H9 (cell line): ENCODE data around the gene PROCR. TPM values are rescaled to one million over a fixed set of nuclear protein-coding genes. Genes with fewer than 3 reads are reported as not detected.
A peak's percentile ranks its signal among the peaks of the same experiment; 100 is the strongest.

Experiments
- DNase-seq: peaks from one replicate; pipeline ENCODE4 v3.0.0-alpha.2; 2017
- H2AFZ ChIP-seq: one replicate; pipeline ENCODE4 v1.6.1; 2013; ENCODE audit warnings: mild to moderate bottlenecking, low read length, control low read depth, moderate library complexity
- H2AK5ac ChIP-seq: 2 replicates; pipeline ENCODE4 v1.6.1; 2013; ENCODE audit warnings: low read length, control low read depth, mixed read lengths; ENCODE audit not compliant: insufficient read length
- H2BK120ac ChIP-seq: one replicate; pipeline ENCODE4 v1.6.1; 2013; ENCODE audit warnings: low read depth, mild to moderate bottlenecking, low read length, control low read depth, inconsistent platforms; ENCODE audit not compliant: poor library complexity, severe bottlenecking
- H2BK12ac ChIP-seq: 2 replicates; pipeline ENCODE4 v1.6.1; 2013; ENCODE audit warnings: low read length, control low read depth, mixed read lengths, low read depth; ENCODE audit not compliant: insufficient read length
- H2BK15ac ChIP-seq: 2 replicates; pipeline ENCODE4 v1.6.1; 2013; ENCODE audit warnings: low read depth, low read length, control low read depth
- H2BK20ac ChIP-seq: one replicate; pipeline ENCODE4 v1.6.1; 2013; ENCODE audit warnings: low read depth, mild to moderate bottlenecking, low read length, control low read depth, inconsistent platforms; ENCODE audit not compliant: poor library complexity, severe bottlenecking
- H2BK5ac ChIP-seq: 2 replicates; pipeline ENCODE4 v1.6.1; 2013; ENCODE audit warnings: low read length, control low read depth, mixed read lengths; ENCODE audit not compliant: insufficient read length
- H3K14ac ChIP-seq: 2 replicates; pipeline ENCODE4 v1.6.1; 2013; ENCODE audit warnings: low read length, control low read depth; ENCODE audit not compliant: insufficient read depth
- H3K18ac ChIP-seq: 2 replicates; pipeline ENCODE4 v1.6.1; 2013; ENCODE audit warnings: low read depth, mild to moderate bottlenecking, mixed read lengths, low read length, control low read depth; ENCODE audit not compliant: insufficient read length
- H3K23ac ChIP-seq: 2 replicates; pipeline ENCODE4 v1.6.1; 2013; ENCODE audit warnings: low read length, control low read depth, mixed read lengths, low read depth; ENCODE audit not compliant: insufficient read length
- H3K23me2 ChIP-seq: 2 replicates; pipeline ENCODE4 v1.6.1; 2013; ENCODE audit warnings: low read depth, mild to moderate bottlenecking, mixed read lengths, low read length, control low read depth; ENCODE audit not compliant: insufficient read length, poor library complexity, severe bottlenecking
- H3K27ac ChIP-seq: 2 replicates; pipeline ENCODE4 v1.5.1; 2013; ENCODE audit warnings: low read length, control low read depth, mixed read lengths, low read depth; ENCODE audit not compliant: insufficient read length
- H3K27me3 ChIP-seq: 2 replicates; pipeline ENCODE4 v1.6.1; 2013; ENCODE audit warnings: low read length, control low read depth, inconsistent platforms; ENCODE audit not compliant: insufficient read depth
- H3K4ac ChIP-seq: 2 replicates; pipeline ENCODE4 v1.6.1; 2013; ENCODE audit warnings: low read depth, mild to moderate bottlenecking, control low read depth, inconsistent platforms, low read length, moderate library complexity
- H3K4me1 ChIP-seq: 2 replicates; pipeline ENCODE4 v1.6.1; 2013; ENCODE audit warnings: low read length, control low read depth, inconsistent platforms; ENCODE audit not compliant: insufficient read depth
- H3K4me2 ChIP-seq: 2 replicates; pipeline ENCODE4 v1.6.1; 2013; ENCODE audit warnings: low read length, control low read depth, mixed read lengths; ENCODE audit not compliant: insufficient read length, insufficient read depth
- H3K56ac ChIP-seq: 2 replicates; pipeline ENCODE4 v1.6.1; 2013; ENCODE audit warnings: low read depth, mild to moderate bottlenecking, mixed read lengths, low read length, control low read depth; ENCODE audit not compliant: insufficient read length
- H3K79me1 ChIP-seq: 2 replicates; pipeline ENCODE4 v1.6.1; 2013; ENCODE audit warnings: low read depth, mild to moderate bottlenecking, moderate library complexity, low read length, control low read depth, inconsistent platforms; ENCODE audit not compliant: insufficient read depth, poor library complexity, severe bottlenecking
- H3K79me2 ChIP-seq: 2 replicates; pipeline ENCODE4 v1.6.1; 2013; ENCODE audit warnings: low read length, control low read depth, inconsistent platforms; ENCODE audit not compliant: insufficient read depth
- H3K9ac ChIP-seq: 2 replicates; pipeline ENCODE4 v1.6.1; 2013; ENCODE audit warnings: low read length, control low read depth, mixed read lengths; ENCODE audit not compliant: insufficient read length; ENCODE audit errors: extremely low read depth
- H3K9me3 ChIP-seq: one replicate; pipeline ENCODE4 v1.6.1; 2013; ENCODE audit warnings: low read depth, low read length, inconsistent platforms; ENCODE audit not compliant: control insufficient read depth
- H3T11ph ChIP-seq: one replicate; pipeline ENCODE4 v1.6.1; 2013; ENCODE audit warnings: mild to moderate bottlenecking, low read length, control low read depth, inconsistent platforms
- H4K20me1 ChIP-seq: one replicate; pipeline ENCODE4 v1.6.1; 2013; ENCODE audit not compliant: control insufficient read depth, insufficient read length, insufficient read depth
- H4K5ac ChIP-seq: 2 replicates; pipeline ENCODE4 v1.6.1; 2013; ENCODE audit warnings: low read depth, mild to moderate bottlenecking, mixed read lengths, low read length, control low read depth; ENCODE audit not compliant: insufficient read length
- H4K8ac ChIP-seq: replicated peaks from 2 replicates; pipeline ENCODE4 v1.6.1; 2013; ENCODE audit warnings: low read length, control low read depth, mixed read lengths, low read depth; ENCODE audit not compliant: insufficient read length
- H4K91ac ChIP-seq: 2 replicates; pipeline ENCODE4 v1.6.1; 2013; ENCODE audit warnings: low read depth, mild to moderate bottlenecking, moderate library complexity, mixed read lengths, low read length, control low read depth; ENCODE audit not compliant: insufficient read length
- H3K27ac Mint-ChIP-seq, 3 experiments: 2 replicates in 2 of 3; 3 replicates in 1 of 3; pipeline ENCODE4 v1.8.0; 2020 to 2021; ENCODE audit warnings: mixed read lengths in 3 of 3, mild to moderate bottlenecking in 1 of 3, moderate library complexity in 1 of 3
- H3K27me3 Mint-ChIP-seq: 2 replicates; pipeline ENCODE4 v1.8.0; 2021; ENCODE audit warnings: low read depth, mild to moderate bottlenecking, moderate library complexity, mixed read lengths
- H3K36me3 Mint-ChIP-seq, 3 experiments: 2 replicates in 2 of 3; 3 replicates in 1 of 3; pipeline ENCODE4 v1.8.0; 2020 to 2021; ENCODE audit warnings: low read depth in 3 of 3, mixed read lengths in 3 of 3; ENCODE audit not compliant: insufficient read depth in 1 of 3
- H3K4me1 Mint-ChIP-seq, 2 experiments: 2 replicates each; pipeline ENCODE4 v1.8.0; 2020; ENCODE audit warnings: mixed read lengths in 2 of 2
- H3K4me3 Mint-ChIP-seq, 2 experiments: 2 replicates in 1 of 2; 3 replicates in 1 of 2; pipeline ENCODE4 v1.8.0; 2020 to 2021; ENCODE audit warnings: mild to moderate bottlenecking in 2 of 2, mixed read lengths in 2 of 2, moderate library complexity in 1 of 2
- H3K9me3 Mint-ChIP-seq, 2 experiments: 2 replicates in 1 of 2; 3 replicates in 1 of 2; pipeline ENCODE4 v1.8.0; 2020; ENCODE audit warnings: mild to moderate bottlenecking in 2 of 2, mixed read lengths in 2 of 2, moderate library complexity in 1 of 2
- CTCF ChIP-seq: fragments of 200-600 bp; sonication (generic); conservative IDR thresholded peaks from 3 replicates; pipeline ENCODE4 v1.8.0; 2021; ENCODE audit warnings: antibody characterized with exemption, mild to moderate bottlenecking
- WGBS: extraction: QIAGEN DNeasy Blood & Tissue Kit; methylation state at CpG from one replicate; pipeline ENCODE4 v1.1.7; 2013; ENCODE audit warnings: missing lambda C conversion rate, low lambda C conversion rate, mixed read lengths; ENCODE audit not compliant: insufficient read length; ENCODE audit errors: extremely low coverage; 5-methylcytosine and 5-hydroxymethylcytosine counted together
- total RNA-seq: library from RNA; stranded (reverse); gene quantifications from 2 replicates; pipeline ENCODE4 v1.2.1, GENCODE V29; 2021

The PROCR gene
- total RNA-seq, 1 experiment from 2014 or later: 6.4 TPM

GRCh38 chr20:35125753-35126152 is 46.1 kb upstream of the PROCR start:
- H3K9ac ChIP-seq: no peak overlapping the region
- H3K27me3 Mint-ChIP-seq: no peaks in the 10 kb centered on the region
- no peak overlapping the region for H3T11ph ChIP-seq
- H3K56ac ChIP-seq: no peak overlapping the region
- no peak overlapping the region for H2BK12ac ChIP-seq
- no peaks in the 10 kb centered on the region for H3K27me3 ChIP-seq
- H4K5ac ChIP-seq: no peak overlapping the region
- H3K79me1 ChIP-seq: no peaks in the 10 kb centered on the region
- no peaks in the 10 kb centered on the region for H3K9me3 Mint-ChIP-seq
- no peak for TF ChIP-seq CTCF
- no peaks in the 10 kb centered on the region for H3K4me1 ChIP-seq
- H2BK5ac ChIP-seq: no peak overlapping the region
- no peak overlapping the region for H2AK5ac ChIP-seq
- DNase-seq: no peak
- H2BK15ac ChIP-seq: no peak overlapping the region
- no peak overlapping the region for H3K4ac ChIP-seq
- H3K9me3 ChIP-seq: no peaks in the 10 kb centered on the region
- no peaks in the 10 kb centered on the region for H3K23me2 ChIP-seq
- no peak overlapping the region for H4K91ac ChIP-seq
- H3K79me2 ChIP-seq: no peaks in the 10 kb centered on the region
- no peak overlapping the region for H3K4me3 Mint-ChIP-seq
- H4K20me1 ChIP-seq: no peaks in the 10 kb centered on the region
- no peak overlapping the region for H3K4me2 ChIP-seq
- H3K14ac ChIP-seq: no peak overlapping the region
- no peak overlapping the region for H3K27ac ChIP-seq
- H2AFZ ChIP-seq: no peak overlapping the region
- peak overlapping the region in 1 of 3 experiments; percentile 46; a peak in 1 of 7 replicates for H3K27ac Mint-ChIP-seq
- H3K36me3 Mint-ChIP-seq: peaks cover 3 to 68% (median 57%) of the 10 kb centered on the region in 3 experiments; a peak in 5 of 7 replicates
- no peak overlapping the region for H4K8ac ChIP-seq
- WGBS: no CpG with 5 or more reads among the region's 5 CpGs
- no peak overlapping the region for H2BK120ac ChIP-seq
- no peak overlapping the region for H2BK20ac ChIP-seq
- no peak overlapping the region for H3K18ac ChIP-seq
- no peak overlapping the region for H3K23ac ChIP-seq
- no peaks in the 10 kb centered on the region for H3K4me1 Mint-ChIP-seq
